Measurements from ENCODE around the gene EXOC8.

Gene EXOC8

GRCh38 chr1:231337043-231337471 is 595 bp downstream of the EXOC8 start:
- no peak for TF ChIP-seq CTCF (IDR thresholded peaks at IDR 0.05; ENCODE audit: low read depth, low read length)
- peak overlapping the region; percentile 96 for H3K4me3 ChIP-seq (ENCODE audit: low read depth, low read length)

GRCh38 chr1:231335663-231336602 is 1.7 kb downstream of the EXOC8 start:
- H3K4me3 ChIP-seq (ENCODE audit: low read depth, low read length): peak overlapping the region; percentile 96
- TF ChIP-seq CTCF (IDR thresholded peaks at IDR 0.05; ENCODE audit: low read depth, low read length): no peak

- peak overlapping the region; percentile 96 for H3K4me3 ChIP-seq (ENCODE audit: low read depth, low read length)
- TF ChIP-seq CTCF (IDR thresholded peaks at IDR 0.05; ENCODE audit: low read depth, low read length): no peak
Measured at GRCh38 chr1:231334952-231335351, 2.7 kb downstream of the EXOC8 start.

- H3K4me3 ChIP-seq (ENCODE audit: low read depth, low read length): peak overlapping the region; percentile 96
- no peak for TF ChIP-seq CTCF (IDR thresholded peaks at IDR 0.05; ENCODE audit: low read depth, low read length)
Measured at GRCh38 chr1:231334079-231334666, 3.5 kb downstream of the EXOC8 start.

GRCh38 chr1:231332761-231333160 is 4.9 kb downstream of the EXOC8 start:
- TF ChIP-seq CTCF (IDR thresholded peaks at IDR 0.05; ENCODE audit: low read depth, low read length): no peak
- no peak overlapping the region for H3K4me3 ChIP-seq (ENCODE audit: low read depth, low read length)

GRCh38 chr1:231329483-231329882 is 8.2 kb downstream of the EXOC8 start:
- TF ChIP-seq CTCF (IDR thresholded peaks at IDR 0.05; ENCODE audit: low read depth, low read length): no peak
- no peak overlapping the region for H3K4me3 ChIP-seq (ENCODE audit: low read depth, low read length)

GRCh38 chr1:231327617-231328016 is 10.0 kb downstream of the EXOC8 start:
- TF ChIP-seq CTCF (IDR thresholded peaks at IDR 0.05; ENCODE audit: low read depth, low read length): no peak

More at GRCh38 chr1:231327617-231328016, 10.0 kb downstream of the EXOC8 start:
- no peak overlapping the region for H3K4me3 ChIP-seq (ENCODE audit: low read depth, low read length)
